Measurements from ENCODE around the gene FOSL2. TPM values are rescaled to one million over a fixed set of nuclear protein-coding genes. Genes with fewer than 3 reads are reported as not detected.

The FOSL2 gene
- total and polyA plus RNA-seq, 10 donors = 3.2 to 134 (median 91.2) TPM

DNA sequence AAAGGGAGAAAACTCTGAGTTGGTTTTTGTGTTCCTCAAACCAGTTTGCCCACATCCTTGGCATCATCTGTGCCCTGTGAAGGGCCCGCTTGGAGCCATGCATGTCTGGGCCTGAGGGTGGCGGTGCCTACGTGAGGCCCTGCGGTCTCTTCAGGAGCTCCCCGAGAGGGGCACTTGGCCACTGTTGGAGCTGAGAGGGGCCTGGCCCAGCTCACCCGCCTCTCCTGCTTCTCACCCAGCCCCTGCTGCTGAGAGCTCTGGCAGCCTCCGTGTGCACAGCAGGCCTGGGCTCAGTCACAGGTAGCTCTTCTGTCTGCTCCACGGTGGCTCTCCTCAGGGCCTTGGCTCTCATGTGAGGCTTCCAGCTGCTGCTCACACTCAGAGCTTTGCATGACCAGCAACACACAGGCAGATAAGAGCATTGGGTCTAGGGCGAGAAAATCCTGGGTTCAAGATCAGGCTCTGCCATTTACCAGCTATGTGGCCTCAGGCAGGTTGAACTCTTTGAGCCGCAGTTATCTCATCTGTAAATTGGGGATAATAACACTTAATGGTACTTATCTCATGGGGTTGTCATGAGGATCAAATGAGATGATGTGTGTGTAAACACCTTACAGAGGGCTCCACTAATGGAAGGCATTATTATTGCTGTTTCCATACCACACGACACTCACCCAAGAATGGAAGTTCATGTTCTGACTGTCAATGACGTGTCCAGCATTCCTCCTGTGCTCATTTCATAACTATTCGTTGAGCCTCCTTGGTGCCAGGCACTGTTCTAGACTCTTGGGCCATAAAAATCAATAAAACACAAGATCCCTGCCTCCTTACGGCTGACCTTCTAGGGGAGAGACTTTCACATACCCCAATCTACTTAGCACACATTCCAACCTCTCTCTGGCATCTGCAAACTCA, 61.6 kb downstream of the FOSL2 start:
- intact Hi-C loops (cut with DNase I; ENCODE audit: low total_unique reads) = loop anchor here (5.0 kb wide), 1 partner anchor 752 kb away; no protein-coding TSS in a partner anchor
- DNase-seq = no peak
- Histone ChIP-seq H3K4me3 (no peak overlapping the region), H3K36me3 (no peaks in the 10 kb centered on the region), H3K27me3 (replicated peaks in 1 of 7) (no peaks in the 10 kb centered on the region), H3K27ac (no peak overlapping the region), H3K9me3 (no peaks in the 10 kb centered on the region), H3K4me1 (peaks cover 0 to 20% (median 7%) of the 10 kb centered on the region in 6 donors)
- 90 to 95% (median 91%) methylated on average over 10 to 14 of the region's 14 CpGs for WGBS, 5 donors
- TF ChIP-seq, protein P1, sequence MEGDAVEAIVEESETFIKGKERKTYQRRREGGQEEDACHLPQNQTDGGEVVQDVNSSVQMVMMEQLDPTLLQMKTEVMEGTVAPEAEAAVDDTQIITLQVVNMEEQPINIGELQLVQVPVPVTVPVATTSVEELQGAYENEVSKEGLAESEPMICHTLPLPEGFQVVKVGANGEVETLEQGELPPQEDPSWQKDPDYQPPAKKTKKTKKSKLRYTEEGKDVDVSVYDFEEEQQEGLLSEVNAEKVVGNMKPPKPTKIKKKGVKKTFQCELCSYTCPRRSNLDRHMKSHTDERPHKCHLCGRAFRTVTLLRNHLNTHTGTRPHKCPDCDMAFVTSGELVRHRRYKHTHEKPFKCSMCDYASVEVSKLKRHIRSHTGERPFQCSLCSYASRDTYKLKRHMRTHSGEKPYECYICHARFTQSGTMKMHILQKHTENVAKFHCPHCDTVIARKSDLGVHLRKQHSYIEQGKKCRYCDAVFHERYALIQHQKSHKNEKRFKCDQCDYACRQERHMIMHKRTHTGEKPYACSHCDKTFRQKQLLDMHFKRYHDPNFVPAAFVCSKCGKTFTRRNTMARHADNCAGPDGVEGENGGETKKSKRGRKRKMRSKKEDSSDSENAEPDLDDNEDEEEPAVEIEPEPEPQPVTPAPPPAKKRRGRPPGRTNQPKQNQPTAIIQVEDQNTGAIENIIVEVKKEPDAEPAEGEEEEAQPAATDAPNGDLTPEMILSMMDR (IDR thresholded peaks at IDR 0.05 in 8 of 11, conservative IDR thresholded peaks at IDR 0.05 in 3 of 11) = no peak
- TF ChIP-seq POLR2AphosphoS5 (IDR thresholded peaks at IDR 0.05) = no peak
- no peak for TF ChIP-seq POLR2A (IDR thresholded peaks at IDR 0.05)

DNA sequence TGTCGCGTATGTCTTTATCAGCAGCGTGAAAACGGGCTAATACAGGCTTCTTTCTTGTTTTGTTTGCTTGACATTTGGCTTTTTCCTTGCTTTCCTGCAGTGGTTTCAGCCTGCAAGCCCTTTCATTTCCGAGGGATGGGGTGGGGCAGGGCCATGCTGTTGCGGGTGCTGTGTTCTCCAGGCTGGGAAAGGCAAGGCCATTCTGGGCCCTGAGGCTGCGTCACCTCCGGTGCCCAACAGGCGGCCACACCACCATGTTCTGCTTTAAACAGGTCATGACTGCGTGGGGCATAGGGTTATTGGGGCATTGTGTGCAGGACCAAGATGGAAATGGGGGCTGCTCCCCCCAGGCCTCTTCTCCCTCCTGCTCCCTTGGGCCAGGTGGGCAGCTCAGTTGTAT, 64.6 kb downstream of the FOSL2 start:
- 88 to 95% (median 92%) methylated on average over 10 of the region's 10 CpGs for WGBS, 5 donors
- Histone ChIP-seq H3K36me3 (no peaks in the 10 kb centered on the region), H3K9me3 (peaks cover 0 to 6% (median 0%) of the 10 kb centered on the region in 8 donors), H3K27ac (no peak overlapping the region), H3K4me3 (no peak overlapping the region), H3K27me3 (replicated peaks in 1 of 7) (no peaks in the 10 kb centered on the region), H3K4me1 (peaks cover 0 to 6% (median 0%) of the 10 kb centered on the region in 6 donors)
- TF ChIP-seq POLR2AphosphoS5 (IDR thresholded peaks at IDR 0.05) (no peak), POLR2A (IDR thresholded peaks at IDR 0.05) (no peak)
- TF ChIP-seq, protein P1 (IDR thresholded peaks at IDR 0.05 in 8 of 11, conservative IDR thresholded peaks at IDR 0.05 in 3 of 11) = no peak
- DNase-seq = no peak
- intact Hi-C loops (cut with DNase I; ENCODE audit: low total_unique reads) = no loop called here

DNA sequence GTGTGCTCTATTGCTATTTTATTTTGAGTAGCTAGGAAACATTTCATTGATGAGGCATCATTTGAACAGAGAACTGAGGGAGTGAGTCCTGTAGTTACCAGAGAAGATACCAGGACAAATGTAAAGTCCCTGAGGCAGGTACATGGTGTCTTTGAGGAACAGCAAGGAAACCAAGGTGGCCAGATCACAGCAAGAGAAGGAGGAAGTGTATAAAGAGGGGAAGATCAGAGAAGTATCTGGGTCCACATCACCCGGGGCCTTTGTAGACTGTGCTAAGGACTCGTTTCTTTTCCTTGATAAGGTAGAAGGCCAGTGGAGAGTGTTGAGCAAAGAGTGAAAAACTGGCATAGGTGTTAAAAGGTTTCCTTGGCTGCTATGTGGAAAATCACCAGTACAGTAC, 68.4 kb downstream of the FOSL2 start:
- H3K9me3 ChIP-seq = peaks cover 0 to 18% (median 7%) of the 10 kb centered on the region in 8 donors
- intact Hi-C loops (cut with DNase I; ENCODE audit: low total_unique reads) = no loop called here
- peak overlapping the region in 2 of 8 donors; percentile 26 to 46 for H3K27ac ChIP-seq
- no peak for TF ChIP-seq POLR2A (IDR thresholded peaks at IDR 0.05)
- TF ChIP-seq, protein P1 (IDR thresholded peaks at IDR 0.05 in 8 of 11, conservative IDR thresholded peaks at IDR 0.05 in 3 of 11) = no peak
- no peak for TF ChIP-seq POLR2AphosphoS5 (IDR thresholded peaks at IDR 0.05)
- no peaks in the 10 kb centered on the region for H3K36me3 ChIP-seq
- H3K4me1 ChIP-seq = peaks cover 0 to 20% (median 0%) of the 10 kb centered on the region in 6 donors
- WGBS, 5 donors = 37 to 58% (median 54%) methylated on average over 2 of the region's 2 CpGs
- H3K27me3 ChIP-seq (replicated peaks in 1 of 7) = no peaks in the 10 kb centered on the region
- DNase-seq = no peak
- H3K4me3 ChIP-seq = no peak overlapping the region

DNA sequence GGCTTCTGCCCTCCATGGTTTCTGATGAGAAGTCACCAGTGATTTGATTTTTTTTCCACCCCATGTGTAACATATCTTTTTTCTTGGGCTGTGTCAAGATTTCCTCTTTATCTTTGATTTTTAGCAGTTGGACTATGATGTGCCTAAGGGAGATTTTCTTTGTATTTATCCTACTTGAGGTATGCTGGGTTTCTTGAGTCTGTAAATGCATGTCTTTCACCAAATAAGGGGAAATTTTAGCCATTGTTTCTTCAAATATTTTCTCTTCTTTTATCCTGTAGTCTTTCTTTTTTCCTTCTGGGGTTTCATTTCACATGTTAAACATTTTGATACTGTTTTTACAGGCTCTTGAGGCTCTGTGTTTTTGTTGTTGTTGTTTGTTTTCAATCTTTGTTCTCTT, 69.5 kb downstream of the FOSL2 start:
- Histone ChIP-seq H3K4me3 (no peak overlapping the region), H3K27me3 (replicated peaks in 1 of 7) (no peaks in the 10 kb centered on the region), H3K4me1 (peaks cover 0 to 20% (median 0%) of the 10 kb centered on the region in 6 donors), H3K36me3 (no peaks in the 10 kb centered on the region), H3K27ac (peak overlapping the region in 1 of 8 donors; percentile 89), H3K9me3 (peaks cover 0 to 18% (median 7%) of the 10 kb centered on the region in 8 donors)
- no peak for DNase-seq
- intact Hi-C loops (cut with DNase I; ENCODE audit: low total_unique reads) = no loop called here
- TF ChIP-seq, protein P1 (IDR thresholded peaks at IDR 0.05 in 8 of 11, conservative IDR thresholded peaks at IDR 0.05 in 3 of 11) = no peak
- TF ChIP-seq POLR2AphosphoS5 (IDR thresholded peaks at IDR 0.05) (no peak), POLR2A (IDR thresholded peaks at IDR 0.05) (no peak)

Data from spleen (tissue), 11 donors.